Neuronal stem cell (in vitro differentiated cells): ENCODE results near the gene LSP1.

Experiments
- DNase-seq: peaks from one replicate; pipeline ENCODE4 v3.0.0-alpha.2; 2013; ENCODE audit warnings: low spot score
- H2AFZ ChIP-seq: one replicate; pipeline ENCODE4 v1.6.1; 2013; ENCODE audit warnings: mild to moderate bottlenecking, low read length, inconsistent platforms
- H2AK5ac ChIP-seq: 2 replicates; pipeline ENCODE4 v1.6.1; 2013; ENCODE audit warnings: low read depth, mild to moderate bottlenecking, inconsistent platforms, low read length, moderate library complexity, mixed read lengths
- H2BK120ac ChIP-seq: 2 replicates; pipeline ENCODE4 v1.6.1; 2013; ENCODE audit warnings: low read depth, mild to moderate bottlenecking, inconsistent platforms, low read length, moderate library complexity, mixed read lengths
- H2BK12ac ChIP-seq: one replicate; pipeline ENCODE4 v1.6.1; 2013; ENCODE audit warnings: low read length, inconsistent platforms
- H2BK15ac ChIP-seq: 2 replicates; pipeline ENCODE4 v1.6.1; 2013; ENCODE audit warnings: mild to moderate bottlenecking, low read length, inconsistent platforms, mixed read lengths
- H2BK5ac ChIP-seq: one replicate; pipeline ENCODE4 v1.6.1; 2013; ENCODE audit warnings: inconsistent platforms, mild to moderate bottlenecking, low read length, moderate library complexity
- H3K14ac ChIP-seq: one replicate; pipeline ENCODE4 v1.6.1; 2013; ENCODE audit warnings: low read length, inconsistent platforms
- H3K18ac ChIP-seq: 2 replicates; pipeline ENCODE4 v1.6.1; 2013; ENCODE audit warnings: low read length, inconsistent platforms
- H3K23ac ChIP-seq: 2 replicates; pipeline ENCODE4 v1.6.1; 2013; ENCODE audit warnings: low read depth, mild to moderate bottlenecking, mixed read lengths, low read length, inconsistent platforms; ENCODE audit not compliant: poor library complexity
- H3K27ac ChIP-seq: replicated peaks from 3 replicates; pipeline ENCODE4 v1.5.1; 2013; ENCODE audit warnings: low read length, inconsistent platforms
- H3K27me3 ChIP-seq, 3 experiments: 2 replicates each; pipeline ENCODE4 v1.6.1; 2013; ENCODE audit warnings: low read length in 3 of 3, mild to moderate bottlenecking in 2 of 3, inconsistent platforms in 1 of 3, low read depth in 1 of 3, mixed read lengths in 1 of 3, moderate library complexity in 1 of 3; ENCODE audit not compliant: control insufficient read depth in 3 of 3, insufficient read depth in 3 of 3
- H3K36me3 ChIP-seq, 2 donors: replicated peaks in 1 of 2; 2 replicates each; pipeline ENCODE4 v1.6.1; 2013; ENCODE audit warnings: low read length in 2 of 2; ENCODE audit not compliant: control insufficient read depth in 2 of 2, insufficient read depth in 2 of 2
- H3K4ac ChIP-seq: 2 replicates; pipeline ENCODE4 v1.6.1; 2013; ENCODE audit warnings: inconsistent platforms, mild to moderate bottlenecking, low read length, moderate library complexity
- H3K4me1 ChIP-seq, 2 donors: 1 replicate in 1 of 2; 2 replicates in 1 of 2; pipeline ENCODE4 v1.6.1; 2013; ENCODE audit warnings: low read length in 2 of 2, low read depth in 1 of 2; ENCODE audit not compliant: control insufficient read depth in 2 of 2, insufficient read depth in 1 of 2
- H3K4me2 ChIP-seq: one replicate; pipeline ENCODE4 v1.6.1; 2013; ENCODE audit warnings: mild to moderate bottlenecking, low read length, inconsistent platforms; ENCODE audit not compliant: insufficient read depth, poor library complexity, severe bottlenecking
- H3K4me3 ChIP-seq, 2 donors: 2 replicates each; pipeline ENCODE4 v1.5.1; 2013; ENCODE audit warnings: low read length in 2 of 2, mild to moderate bottlenecking in 2 of 2, inconsistent platforms in 1 of 2, moderate library complexity in 1 of 2
- H3K79me1 ChIP-seq: one replicate; pipeline ENCODE4 v1.6.1; 2013; ENCODE audit warnings: low read depth, mild to moderate bottlenecking, inconsistent platforms, low read length, moderate library complexity
- H3K9ac ChIP-seq: one replicate; pipeline ENCODE4 v1.6.1; 2013; ENCODE audit warnings: mild to moderate bottlenecking, low read depth, low read length, inconsistent platforms; ENCODE audit not compliant: poor library complexity
- H3K9me3 ChIP-seq, 2 donors: replicated peaks in 1 of 2; 2 replicates each; pipeline versions ENCODE3 to v1.6.1; 2013; ENCODE audit warnings: low read length in 2 of 2, mild to moderate bottlenecking in 2 of 2, inconsistent platforms in 1 of 2, low read depth in 1 of 2, mixed read lengths in 1 of 2, moderate library complexity in 1 of 2; ENCODE audit not compliant: control insufficient read depth in 2 of 2, insufficient read depth in 1 of 2
- H4K8ac ChIP-seq: one replicate; pipeline ENCODE4 v1.6.1; 2013; ENCODE audit warnings: low read depth, mild to moderate bottlenecking, inconsistent platforms, low read length, moderate library complexity
- H4K91ac ChIP-seq: one replicate; pipeline ENCODE4 v1.6.1; 2013; ENCODE audit warnings: low read length, low read depth, mild to moderate bottlenecking, inconsistent platforms; ENCODE audit not compliant: poor library complexity
- whole genome bisulfite sequencing, 2 donors: extraction: QIAGEN DNeasy Blood & Tissue Kit; methylation state at CpG; one replicate each; pipeline ENCODE4 v1.1.7; 2013; ENCODE audit warnings: missing lambda C conversion rate in 2 of 2, mixed read lengths in 1 of 2; ENCODE audit not compliant: insufficient read length in 2 of 2, insufficient replicate concordance in 1 of 2; ENCODE audit errors: extremely low coverage in 2 of 2; 5-methylcytosine and 5-hydroxymethylcytosine counted together

Gene LSP1

GRCh38 chr11:1858154-1858553 is 5.3 kb downstream of the LSP1 start:
- no peaks in the 10 kb centered on the region for H3K9me3 ChIP-seq
- H3K9ac ChIP-seq = no peak overlapping the region
- no peak overlapping the region for H2AFZ ChIP-seq
- no peak for DNase-seq
- peaks cover 0 to 7% of the 10 kb centered on the region in 2 donors for H3K4me1 ChIP-seq
- H2BK5ac ChIP-seq = no peak overlapping the region
- H4K8ac ChIP-seq = no peak overlapping the region
- no peak overlapping the region for H3K4me2 ChIP-seq
- no CpG with 5 or more reads among the region's 9 CpGs for WGBS, 2 donors
- peak overlapping the region; percentile 6 for H2BK12ac ChIP-seq
- H3K14ac ChIP-seq = peak overlapping the region; percentile 17
- peak overlapping the region; percentile 77 for H3K23ac ChIP-seq
- peak overlapping the region; percentile 64 for H2AK5ac ChIP-seq
- no peak overlapping the region for H4K91ac ChIP-seq
- peak overlapping the region; percentile 90 for H2BK15ac ChIP-seq
- H3K4me3 ChIP-seq = no peak overlapping the region
- H3K27ac ChIP-seq = no peak overlapping the region
- H2BK120ac ChIP-seq = no peak overlapping the region
- H3K18ac ChIP-seq = peak overlapping the region; percentile 11
- no peaks in the 10 kb centered on the region for H3K36me3 ChIP-seq
- peaks cover 1% of the 10 kb centered on the region for H3K79me1 ChIP-seq
- no peak overlapping the region for H3K4ac ChIP-seq
- H3K27me3 ChIP-seq = peaks cover 0 to 15% (median 0%) of the 10 kb centered on the region in 3 experiments

DNA sequence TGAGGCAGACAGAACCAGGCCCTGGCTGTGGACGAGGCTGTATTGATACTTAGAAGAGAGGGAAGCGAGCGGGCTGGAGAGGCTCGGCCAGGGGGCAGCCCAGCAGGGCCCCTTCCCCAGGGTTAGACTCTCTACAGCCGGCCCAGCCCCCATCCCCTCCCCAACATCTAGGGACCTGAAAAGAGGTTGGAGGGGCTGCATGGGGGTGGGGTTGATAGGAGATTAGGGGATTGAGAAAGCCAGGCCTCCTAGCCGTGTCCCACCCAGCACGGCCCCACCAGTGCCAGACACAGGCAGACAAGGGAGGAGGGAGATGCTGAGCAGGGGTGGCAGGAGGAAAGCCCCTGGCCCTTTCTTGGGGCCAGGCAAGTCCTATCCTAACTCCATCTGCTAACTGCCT is 5.7 kb downstream of the LSP1 start:
- Histone ChIP-seq H3K79me1 (peaks cover 1% of the 10 kb centered on the region), H3K27me3 (peaks cover 0 to 11% (median 0%) of the 10 kb centered on the region in 3 experiments), H3K4me3 (no peak overlapping the region), H3K4ac (no peak overlapping the region), H3K27ac (no peak overlapping the region), H3K23ac (peak overlapping the region; percentile 77), H3K9ac (peak overlapping the region; percentile 34), H3K4me2 (no peak overlapping the region), H2BK15ac (peak overlapping the region; percentile 90), H3K14ac (peak overlapping the region; percentile 43), H2BK120ac (no peak overlapping the region), H3K18ac (peak overlapping the region; percentile 11), H3K9me3 (no peaks in the 10 kb centered on the region), H4K8ac (no peak overlapping the region), H3K36me3 (no peaks in the 10 kb centered on the region), H3K4me1 (peaks cover 4 to 10% of the 10 kb centered on the region in 2 donors), H2BK5ac (no peak overlapping the region), H2BK12ac (peak overlapping the region; percentile 82), H4K91ac (peak overlapping the region; percentile 17), H2AK5ac (peak overlapping the region; percentile 64), H2AFZ (no peak overlapping the region)
- no CpG with 5 or more reads among the region's 7 CpGs for WGBS, 2 donors
- no peak for DNase-seq

DNA sequence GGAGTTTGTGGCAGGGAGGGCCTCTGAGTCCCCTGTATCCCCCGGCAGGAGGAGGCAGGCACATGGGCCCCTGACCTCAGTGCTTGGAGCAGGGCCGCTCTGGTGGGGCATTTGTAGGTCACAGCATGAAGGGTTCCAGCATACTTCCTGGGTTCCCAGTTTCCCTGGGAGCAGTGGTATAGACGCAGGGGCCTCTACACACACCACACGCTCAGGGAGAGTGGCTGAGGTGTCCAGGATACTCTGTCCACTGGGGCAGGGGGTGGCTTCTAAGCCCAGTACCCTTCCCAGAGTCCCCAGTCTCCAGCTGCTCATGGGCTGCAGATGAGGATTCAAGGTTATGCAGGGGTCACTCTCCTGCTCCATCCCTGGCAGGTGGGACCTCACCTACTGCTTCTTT is 6.1 kb downstream of the LSP1 start:
- Histone ChIP-seq H3K27ac (no peak overlapping the region), H3K4me3 (no peak overlapping the region), H2BK15ac (peak overlapping the region; percentile 90), H2AK5ac (peak overlapping the region; percentile 15), H2BK12ac (peak overlapping the region; percentile 82), H2BK5ac (peak overlapping the region; percentile 44), H3K36me3 (no peaks in the 10 kb centered on the region), H3K23ac (peak overlapping the region; percentile 77), H4K91ac (peak overlapping the region; percentile 17), H3K4me2 (no peak overlapping the region), H3K18ac (peak overlapping the region; percentile 11), H4K8ac (no peak overlapping the region), H3K9me3 (no peaks in the 10 kb centered on the region), H3K9ac (peak overlapping the region; percentile 34), H3K4ac (no peak overlapping the region), H3K79me1 (peaks cover 1% of the 10 kb centered on the region), H3K4me1 (peaks cover 8 to 12% of the 10 kb centered on the region in 2 donors), H2BK120ac (no peak overlapping the region), H2AFZ (no peak overlapping the region), H3K27me3 (peaks cover 0 to 7% (median 0%) of the 10 kb centered on the region in 3 experiments), H3K14ac (peak overlapping the region; percentile 43)
- DNase-seq = no peak
- no CpG with 5 or more reads among the region's 4 CpGs for WGBS, 2 donors

- Histone ChIP-seq H3K4ac (no peak overlapping the region), H4K8ac (no peak overlapping the region)
- WGBS, 2 donors = no CpG with 5 or more reads among the region's 1 CpG
Measured at GRCh38 chr11:1860108-1860507, 7.2 kb downstream of the LSP1 start.

More at GRCh38 chr11:1860108-1860507, 7.2 kb downstream of the LSP1 start:
- H2BK15ac ChIP-seq = no peak overlapping the region
- H3K4me3 ChIP-seq = no peak overlapping the region
- H2BK12ac ChIP-seq = no peak overlapping the region
- no peak overlapping the region for H2AFZ ChIP-seq
- H2AK5ac ChIP-seq = no peak overlapping the region
- H3K9me3 ChIP-seq = no peaks in the 10 kb centered on the region
- peaks cover 19 to 22% of the 10 kb centered on the region in 2 donors for H3K4me1 ChIP-seq
- no peaks in the 10 kb centered on the region for H3K36me3 ChIP-seq
- no peak overlapping the region for H2BK5ac ChIP-seq
- H4K91ac ChIP-seq = no peak overlapping the region
- H2BK120ac ChIP-seq = no peak overlapping the region
- H3K23ac ChIP-seq = no peak overlapping the region
- peaks cover 1% of the 10 kb centered on the region for H3K79me1 ChIP-seq
- no peak overlapping the region for H3K9ac ChIP-seq
- DNase-seq = no peak
- no peak overlapping the region for H3K27ac ChIP-seq
- no peak overlapping the region for H3K18ac ChIP-seq
- no peak overlapping the region for H3K14ac ChIP-seq
- H3K4me2 ChIP-seq = no peak overlapping the region
- peaks cover 0 to 3% (median 0%) of the 10 kb centered on the region in 3 experiments for H3K27me3 ChIP-seq
